Daoy (cell line): ENCODE measurements around the gene HSD17B7. TPM values are rescaled to one million over a fixed set of nuclear protein-coding genes. Genes with fewer than 3 reads are reported as not detected.

Experiments used
- DNase-seq: peaks from one replicate; pipeline ENCODE4 v3.0.0-alpha.2; 2015; ENCODE audit warnings: low read depth
- total RNA-seq: library from RNA; depleted of rRNA; stranded (reverse); fragments of >200 nt; shearing (Covaris generic); gene quantifications from 2 replicates; pipeline ENCODE4 v1.2.3, GENCODE V29; 2014; rRNA removed

The HSD17B7 gene
- total RNA-seq, 1 experiment from 2014 or later: 11.8 TPM

- DNase-seq: peak; percentile 97
Measured at GRCh38 chr1:162856260-162856659, 65.8 kb downstream of the HSD17B7 start.

GRCh38 chr1:162857850-162858249 lies 67.3 kb downstream of the HSD17B7 start:
- no peak for DNase-seq

DNA sequence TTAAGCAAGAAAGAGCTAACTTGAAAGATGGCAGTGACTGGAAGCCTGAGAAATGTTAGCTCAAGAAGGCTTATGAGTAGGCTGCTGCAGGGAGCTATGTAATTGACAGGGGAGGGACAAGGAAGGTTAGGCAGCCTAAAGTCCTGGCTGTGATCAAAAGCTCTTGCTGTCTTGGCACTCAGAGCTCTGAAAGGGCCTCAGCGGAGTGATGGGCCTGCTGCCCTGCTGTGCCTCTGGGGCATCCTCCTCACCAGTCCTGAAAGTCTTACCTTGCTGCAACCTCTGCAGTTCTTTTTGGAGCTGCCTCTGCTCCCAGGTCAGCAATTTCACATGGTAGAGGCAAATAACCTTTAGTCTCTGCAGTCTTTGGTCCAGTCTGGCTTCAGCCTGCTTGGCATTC lies 68.7 kb downstream of the HSD17B7 start:
- no peak for DNase-seq

GRCh38 chr1:162861101-162861500 lies 70.6 kb downstream of the HSD17B7 start, which contains the start of gene CCDC190:
Gene CCDC190, minus strand, starts transcription at chr1:162861175. Its CDS starts 1,529 bp downstream, at chr1:162859646.
- DNase-seq: peak; percentile 50

GRCh38 chr1:162861625-162862024 lies 71.1 kb downstream of the HSD17B7 start:
- DNase-seq: peak; percentile 42

Other genes with a start within 250 kb of the HSD17B7 start
- gene UAP1, start 229.0 kb upstream of the HSD17B7 start, total RNA-seq: 237 and 248 TPM in 2 replicates
- gene DDR2, start 158.2 kb upstream of the HSD17B7 start, total RNA-seq: 17.8 and 23.9 TPM in 2 replicates
- 1.4 and 2.7 TPM in 2 replicates for gene CCDC190, start 70.5 kb downstream of the HSD17B7 start, total RNA-seq